ENCODE results near the gene LKAAEAR1.
"Not testable (repeated sequence)": the region's sequence is repeated elsewhere in the genome, so short reads cannot be mapped to it uniquely, and the experiment has no call there.

LKAAEAR1 gene

GRCh38 chr20:64083804-64084684 is at the start of gene LKAAEAR1:
TSS of gene LKAAEAR1 (minus strand) at chr20:64084398. CDS start at chr20:64084219, 179 bp downstream.
- no peak for DNase-seq (ENCODE audit: low read depth, low spot score)

- DNase-seq (ENCODE audit: low read depth, low spot score) = no peak
Measured at GRCh38 chr20:64131406-64131805, 47.2 kb upstream of the LKAAEAR1 start.

- no peak for DNase-seq (ENCODE audit: low read depth, low spot score)
Measured at GRCh38 chr20:64130876-64131275, 46.7 kb upstream of the LKAAEAR1 start.

- no peak for DNase-seq (ENCODE audit: low read depth, low spot score)
Measured at GRCh38 chr20:64130271-64130670, 46.1 kb upstream of the LKAAEAR1 start.

- DNase-seq (ENCODE audit: low read depth, low spot score) = no peak
Measured at GRCh38 chr20:64129146-64129782, 45.1 kb upstream of the LKAAEAR1 start.

- DNase-seq (ENCODE audit: low read depth, low spot score) = not testable (repeated sequence)
Measured at GRCh38 chr20:64123517-64123916, 39.3 kb upstream of the LKAAEAR1 start.

- not testable (repeated sequence) for DNase-seq (ENCODE audit: low read depth, low spot score)
Measured at GRCh38 chr20:64122927-64123326, 38.7 kb upstream of the LKAAEAR1 start.

GRCh38 chr20:64121586-64121985 is 37.4 kb upstream of the LKAAEAR1 start:
- DNase-seq (ENCODE audit: low read depth, low spot score) = no peak

GRCh38 chr20:64119681-64120341 is 35.6 kb upstream of the LKAAEAR1 start:
- no peak for DNase-seq (ENCODE audit: low read depth, low spot score)

- DNase-seq (ENCODE audit: low read depth, low spot score) = no peak
Measured at GRCh38 chr20:64119301-64119680, 35.1 kb upstream of the LKAAEAR1 start.

GRCh38 chr20:64117432-64117777 is 33.2 kb upstream of the LKAAEAR1 start:
- DNase-seq (ENCODE audit: low read depth, low spot score) = not testable (repeated sequence)

- DNase-seq (ENCODE audit: low read depth, low spot score) = no peak
Measured at GRCh38 chr20:64116541-64117431, 32.6 kb upstream of the LKAAEAR1 start.

- no peak for DNase-seq (ENCODE audit: low read depth, low spot score)
Measured at GRCh38 chr20:64116016-64116415, 31.8 kb upstream of the LKAAEAR1 start.

GRCh38 chr20:64115171-64115911 is 31.1 kb upstream of the LKAAEAR1 start:
- no peak for DNase-seq (ENCODE audit: low read depth, low spot score)

GRCh38 chr20:64114356-64114971 is 30.3 kb upstream of the LKAAEAR1 start:
- no peak for DNase-seq (ENCODE audit: low read depth, low spot score)

- no peak for DNase-seq (ENCODE audit: low read depth, low spot score)
Measured at GRCh38 chr20:64113796-64114355, 29.7 kb upstream of the LKAAEAR1 start.

- DNase-seq (ENCODE audit: low read depth, low spot score) = no peak
Measured at GRCh38 chr20:64113444-64113775, 29.2 kb upstream of the LKAAEAR1 start.

GRCh38 chr20:64112691-64113443 is 28.7 kb upstream of the LKAAEAR1 start:
- DNase-seq (ENCODE audit: low read depth, low spot score) = no peak

GRCh38 chr20:64111841-64112641 is 27.8 kb upstream of the LKAAEAR1 start:
- no peak for DNase-seq (ENCODE audit: low read depth, low spot score)

Measured in smooth muscle cell of the brain vasculature (primary cell).